ENCODE results near the gene LARGE1.

DNA sequence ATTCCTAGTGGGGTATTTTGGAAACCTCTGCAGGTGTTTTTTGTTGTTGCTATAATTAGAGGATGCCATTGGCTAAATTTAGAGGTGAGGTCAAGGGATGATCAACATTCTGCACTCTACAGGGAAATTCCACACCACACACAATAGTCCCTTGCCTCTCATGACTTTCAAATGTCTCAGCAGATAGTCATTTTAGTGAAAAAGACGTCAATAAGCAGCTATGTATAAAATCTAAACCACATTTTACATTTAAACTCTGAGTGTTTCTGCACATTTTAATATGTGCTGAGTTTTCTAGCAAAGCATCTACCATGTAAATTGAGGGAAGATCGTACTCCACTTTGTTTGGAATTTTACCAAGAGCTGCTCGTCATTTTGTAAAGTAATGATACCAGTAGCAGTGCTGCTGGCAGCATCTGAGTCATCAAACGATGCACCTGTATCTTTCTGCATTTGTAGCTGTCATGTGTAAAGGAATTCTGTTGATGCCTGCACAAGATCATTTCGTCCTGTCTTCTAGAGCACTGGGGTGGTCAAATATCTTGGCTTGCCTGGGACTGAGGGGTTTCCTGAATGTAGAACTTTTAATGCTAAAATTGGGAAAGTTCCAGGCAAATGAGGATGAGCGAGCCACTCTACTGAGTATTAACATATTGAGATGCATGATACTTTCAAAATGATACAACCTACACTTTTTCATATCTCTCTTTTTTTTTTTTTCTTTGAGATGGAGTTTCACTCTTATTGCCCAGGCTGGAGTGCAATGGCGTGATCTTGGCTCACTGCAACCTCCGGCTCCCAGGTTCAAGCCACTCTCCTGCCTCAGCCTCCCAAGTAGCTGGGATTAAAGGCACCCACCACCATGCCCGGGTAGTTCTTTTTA is 447.6 kb downstream of the LARGE1 start:
- TF ChIP-seq, protein P1, sequence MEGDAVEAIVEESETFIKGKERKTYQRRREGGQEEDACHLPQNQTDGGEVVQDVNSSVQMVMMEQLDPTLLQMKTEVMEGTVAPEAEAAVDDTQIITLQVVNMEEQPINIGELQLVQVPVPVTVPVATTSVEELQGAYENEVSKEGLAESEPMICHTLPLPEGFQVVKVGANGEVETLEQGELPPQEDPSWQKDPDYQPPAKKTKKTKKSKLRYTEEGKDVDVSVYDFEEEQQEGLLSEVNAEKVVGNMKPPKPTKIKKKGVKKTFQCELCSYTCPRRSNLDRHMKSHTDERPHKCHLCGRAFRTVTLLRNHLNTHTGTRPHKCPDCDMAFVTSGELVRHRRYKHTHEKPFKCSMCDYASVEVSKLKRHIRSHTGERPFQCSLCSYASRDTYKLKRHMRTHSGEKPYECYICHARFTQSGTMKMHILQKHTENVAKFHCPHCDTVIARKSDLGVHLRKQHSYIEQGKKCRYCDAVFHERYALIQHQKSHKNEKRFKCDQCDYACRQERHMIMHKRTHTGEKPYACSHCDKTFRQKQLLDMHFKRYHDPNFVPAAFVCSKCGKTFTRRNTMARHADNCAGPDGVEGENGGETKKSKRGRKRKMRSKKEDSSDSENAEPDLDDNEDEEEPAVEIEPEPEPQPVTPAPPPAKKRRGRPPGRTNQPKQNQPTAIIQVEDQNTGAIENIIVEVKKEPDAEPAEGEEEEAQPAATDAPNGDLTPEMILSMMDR (IDR thresholded peaks at IDR 0.05), result no peak
- TF ChIP-seq POLR2A (IDR thresholded peaks at IDR 0.05), result no peak

Measured in body of pancreas (tissue), 4 donors.